ENCODE measurements around the gene FBXO45. TPM values are rescaled to one million over a fixed set of nuclear protein-coding genes. Genes with fewer than 3 reads are reported as not detected.

FBXO45 gene
- total and polyA plus RNA-seq, 11 donors, result 2.1 to 10.8 (median 6.6) TPM

DNA sequence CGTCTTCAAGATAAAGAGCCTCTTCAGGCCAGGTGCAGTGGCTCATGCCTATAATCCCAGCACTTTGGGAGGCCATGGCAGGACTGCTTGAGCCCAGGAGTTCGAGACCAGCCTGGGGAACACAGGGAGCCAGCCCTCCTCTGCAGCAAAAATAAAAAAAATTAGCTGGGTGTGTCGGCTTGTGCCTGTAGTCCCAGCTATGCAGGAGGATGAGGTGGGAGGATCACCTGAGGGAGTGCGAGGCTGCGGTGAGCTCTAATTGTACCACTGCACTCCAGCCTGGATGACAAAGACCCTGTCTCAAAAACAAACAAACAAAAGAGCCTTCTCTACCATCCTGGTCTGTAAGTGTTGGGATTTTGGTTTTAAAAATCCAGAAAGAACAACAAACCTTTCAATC lies 11.2 kb upstream of the FBXO45 start:
- H3K4me1 ChIP-seq, result peaks cover 0 to 6% (median 0%) of the 10 kb centered on the region in 12 donors
- TF ChIP-seq, protein P1, sequence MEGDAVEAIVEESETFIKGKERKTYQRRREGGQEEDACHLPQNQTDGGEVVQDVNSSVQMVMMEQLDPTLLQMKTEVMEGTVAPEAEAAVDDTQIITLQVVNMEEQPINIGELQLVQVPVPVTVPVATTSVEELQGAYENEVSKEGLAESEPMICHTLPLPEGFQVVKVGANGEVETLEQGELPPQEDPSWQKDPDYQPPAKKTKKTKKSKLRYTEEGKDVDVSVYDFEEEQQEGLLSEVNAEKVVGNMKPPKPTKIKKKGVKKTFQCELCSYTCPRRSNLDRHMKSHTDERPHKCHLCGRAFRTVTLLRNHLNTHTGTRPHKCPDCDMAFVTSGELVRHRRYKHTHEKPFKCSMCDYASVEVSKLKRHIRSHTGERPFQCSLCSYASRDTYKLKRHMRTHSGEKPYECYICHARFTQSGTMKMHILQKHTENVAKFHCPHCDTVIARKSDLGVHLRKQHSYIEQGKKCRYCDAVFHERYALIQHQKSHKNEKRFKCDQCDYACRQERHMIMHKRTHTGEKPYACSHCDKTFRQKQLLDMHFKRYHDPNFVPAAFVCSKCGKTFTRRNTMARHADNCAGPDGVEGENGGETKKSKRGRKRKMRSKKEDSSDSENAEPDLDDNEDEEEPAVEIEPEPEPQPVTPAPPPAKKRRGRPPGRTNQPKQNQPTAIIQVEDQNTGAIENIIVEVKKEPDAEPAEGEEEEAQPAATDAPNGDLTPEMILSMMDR (IDR thresholded peaks at IDR 0.05), result no peak
- no peak for TF ChIP-seq POLR2A (IDR thresholded peaks at IDR 0.05)
- no peaks in the 10 kb centered on the region for H3K27me3 ChIP-seq
- DNase-seq (no peak), ATAC-seq (no peak)
- H3K4me3 ChIP-seq, result no peak overlapping the region
- no peaks in the 10 kb centered on the region for H3K9me3 ChIP-seq
- WGBS, 4 donors, result 93 to 96% (median 94%) methylated on average over 5 of the region's 5 CpGs
- peaks cover 0 to 49% (median 26%) of the 10 kb centered on the region in 9 donors for H3K36me3 ChIP-seq
- H3K27ac ChIP-seq, result no peak overlapping the region
- intact Hi-C loops (cut with DNase I), result no loop called here

DNA sequence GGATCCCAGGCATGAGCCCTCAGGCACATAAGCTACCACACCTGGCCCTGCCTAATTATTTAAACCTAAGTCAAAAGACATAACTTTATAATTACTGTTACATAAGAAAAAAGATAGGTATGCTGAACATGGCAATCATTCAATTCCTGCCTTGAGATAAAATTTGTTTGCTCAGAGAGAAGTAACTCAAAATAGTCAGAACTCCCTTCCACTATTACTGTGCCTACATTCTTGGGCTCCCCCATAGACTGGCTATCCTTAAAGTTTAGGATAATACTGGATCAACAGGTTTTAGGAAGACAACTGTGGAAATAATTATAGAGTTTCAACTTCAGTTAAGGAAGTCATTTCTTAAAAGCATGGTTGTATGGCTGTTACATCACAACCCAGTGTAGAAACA lies 10.0 kb upstream of the FBXO45 start:
- H3K4me1 ChIP-seq, result peaks cover 0 to 6% (median 0%) of the 10 kb centered on the region in 12 donors
- no peak overlapping the region for H3K27ac ChIP-seq
- no peak for ATAC-seq
- no peak overlapping the region for H3K4me3 ChIP-seq
- no peak for TF ChIP-seq POLR2A (IDR thresholded peaks at IDR 0.05)
- TF ChIP-seq, protein P1 (IDR thresholded peaks at IDR 0.05), result no peak
- H3K9me3 ChIP-seq, result no peaks in the 10 kb centered on the region
- H3K36me3 ChIP-seq, result peaks cover 0 to 49% (median 26%) of the 10 kb centered on the region in 9 donors
- intact Hi-C loops (cut with DNase I), result no loop called here
- DNase-seq, result no peak
- no peaks in the 10 kb centered on the region for H3K27me3 ChIP-seq

- WGBS, 4 donors, result 43 to 56% (median 49%) methylated on average over 3 of the region's 3 CpGs
- ATAC-seq (no peak), DNase-seq (no peak)
- no peaks in the 10 kb centered on the region for H3K9me3 ChIP-seq
- H3K36me3 ChIP-seq, result peaks cover 0 to 49% (median 16%) of the 10 kb centered on the region in 9 donors
- H3K4me1 ChIP-seq, result peaks cover 0 to 3% (median 0%) of the 10 kb centered on the region in 12 donors
- no peak overlapping the region for H3K4me3 ChIP-seq
- H3K27ac ChIP-seq, result no peak overlapping the region
- no peaks in the 10 kb centered on the region for H3K27me3 ChIP-seq
- TF ChIP-seq POLR2A (IDR thresholded peaks at IDR 0.05), result no peak
- TF ChIP-seq, protein P1 (IDR thresholded peaks at IDR 0.05), result no peak
- intact Hi-C loops (cut with DNase I), result loop anchor here in 1 of 10 donors (10.0 kb wide), 1 partner anchor 305 kb away; the partner anchor contains the start of gene SENP5
Observed at GRCh38 chr3:196559826-196560225, 8.6 kb upstream of the FBXO45 start.

GRCh38 chr3:196563721-196564225 lies 4.7 kb upstream of the FBXO45 start:
- intact Hi-C loops (cut with DNase I), result loop anchor here in 1 of 10 donors (10.0 kb wide), 1 partner anchor 301 kb away; the partner anchor contains the start of gene SENP5
- TF ChIP-seq, protein P1 (IDR thresholded peaks at IDR 0.05), result no peak
- TF ChIP-seq POLR2A (IDR thresholded peaks at IDR 0.05), result no peak
- peaks cover 0 to 14% (median 8%) of the 10 kb centered on the region in 12 donors for H3K4me1 ChIP-seq
- H3K4me3 ChIP-seq, result no peak overlapping the region
- WGBS, 4 donors, result 90 to 94% (median 90%) methylated on average over 9 of the region's 9 CpGs
- H3K36me3 ChIP-seq, result peaks cover 0 to 57% (median 24%) of the 10 kb centered on the region in 9 donors
- DNase-seq (no peak), ATAC-seq (no peak)
- H3K27me3 ChIP-seq, result no peaks in the 10 kb centered on the region
- no peaks in the 10 kb centered on the region for H3K9me3 ChIP-seq
- peak overlapping the region in 1 of 12 donors; percentile 34 for H3K27ac ChIP-seq

Data from heart left ventricle (tissue), 16 donors.